GM23338 (cell line): ENCODE measurements around the gene HSPB9. TPM values are rescaled to one million over a fixed set of nuclear protein-coding genes. Genes with fewer than 3 reads are reported as not detected.

Experiments
- CREB1 ChIP-seq: fragments of 250-450 bp; sonication (Bioruptor Pico); IDR thresholded peaks from 2 replicates; pipeline ENCODE4 v1.5.0; 2020; ENCODE audit warnings: low read depth, mild to moderate bottlenecking, moderate library complexity
- EZH2 ChIP-seq: fragments of 200-600 bp; sonication (generic); IDR thresholded peaks from one replicate; pipeline ENCODE4 v1.8.0; 2017; ENCODE audit warnings: antibody characterized with exemption, mild to moderate bottlenecking, low read depth; ENCODE audit not compliant: unreplicated experiment
- EZH2phosphoT487 ChIP-seq: fragments of 200-600 bp; sonication (generic); IDR thresholded peaks from one replicate; pipeline ENCODE4 v1.8.1; 2018; ENCODE audit warnings: antibody characterized with exemption; ENCODE audit not compliant: unreplicated experiment
- JUNB ChIP-seq: IDR thresholded peaks from one replicate; pipeline ENCODE4 v1.6.1; 2016; ENCODE audit warnings: antibody characterized with exemption; ENCODE audit not compliant: unreplicated experiment
- NANOG ChIP-seq: IDR thresholded peaks from 2 replicates; pipeline ENCODE4 v1.6.1; 2016; ENCODE audit warnings: antibody characterized with exemption, borderline replicate concordance
- POLR2AphosphoS5 ChIP-seq: IDR thresholded peaks from 2 replicates; pipeline ENCODE4 v1.6.1; 2016; ENCODE audit warnings: antibody characterized with exemption, low read depth
- STAT1 ChIP-seq: IDR thresholded peaks from one replicate; pipeline ENCODE4 v1.6.1; 2016; ENCODE audit warnings: antibody characterized with exemption; ENCODE audit not compliant: unreplicated experiment
- ZNF331 ChIP-seq: fragments of 250-450 bp; sonication (Bioruptor Pico); IDR thresholded peaks from 2 replicates; pipeline ENCODE4 v1.5.0; 2020; ENCODE audit warnings: low read depth, mild to moderate bottlenecking, moderate library complexity
- polyA plus RNA-seq: library from polyadenylated mRNA; unstranded; fragments of >200 nt; fragmentation: Nextera tagmentation; extraction: Ambion mirVana; gene quantifications from 2 replicates; pipeline ENCODE4 v1.2.1, GENCODE V29; 2016
- total RNA-seq: library from RNA; depleted of rRNA; stranded (reverse); fragments of >200 nt; shearing (Covaris generic); gene quantifications from 2 replicates; pipeline ENCODE4 v1.2.3, GENCODE V29; 2014
- TF ChIP-seq, protein P1 (sequence below): fragments of 250-450 bp; sonication (Bioruptor Pico); IDR thresholded peaks from 2 replicates; pipeline ENCODE4 v1.5.0; 2020; ENCODE audit warnings: mild to moderate bottlenecking, moderate library complexity

The HSPB9 gene
- total and polyA plus RNA-seq, 2 experiments from 2014 or later: 0.31 to 0.52 TPM

DNA sequence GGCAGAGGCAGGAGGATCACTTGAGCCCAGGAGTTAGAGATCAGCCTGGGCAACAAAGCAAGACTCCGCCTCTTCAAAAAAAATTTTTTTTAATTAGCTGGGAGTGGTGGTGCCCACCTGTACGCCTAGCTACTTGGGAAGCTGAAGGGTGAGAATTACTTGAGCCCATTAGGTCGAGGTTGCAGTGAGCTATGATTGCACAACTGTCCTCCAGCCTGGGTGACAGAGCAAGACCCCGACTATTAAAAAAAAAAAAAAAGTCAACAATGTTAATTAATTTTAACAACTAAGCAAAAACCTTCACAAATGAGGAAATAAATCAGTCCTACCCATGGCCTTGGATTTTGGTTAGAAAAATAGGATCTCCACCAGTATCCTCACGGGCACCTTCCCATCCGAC, 15.5 kb upstream of the HSPB9 start (continued):
- TF ChIP-seq, protein P1, sequence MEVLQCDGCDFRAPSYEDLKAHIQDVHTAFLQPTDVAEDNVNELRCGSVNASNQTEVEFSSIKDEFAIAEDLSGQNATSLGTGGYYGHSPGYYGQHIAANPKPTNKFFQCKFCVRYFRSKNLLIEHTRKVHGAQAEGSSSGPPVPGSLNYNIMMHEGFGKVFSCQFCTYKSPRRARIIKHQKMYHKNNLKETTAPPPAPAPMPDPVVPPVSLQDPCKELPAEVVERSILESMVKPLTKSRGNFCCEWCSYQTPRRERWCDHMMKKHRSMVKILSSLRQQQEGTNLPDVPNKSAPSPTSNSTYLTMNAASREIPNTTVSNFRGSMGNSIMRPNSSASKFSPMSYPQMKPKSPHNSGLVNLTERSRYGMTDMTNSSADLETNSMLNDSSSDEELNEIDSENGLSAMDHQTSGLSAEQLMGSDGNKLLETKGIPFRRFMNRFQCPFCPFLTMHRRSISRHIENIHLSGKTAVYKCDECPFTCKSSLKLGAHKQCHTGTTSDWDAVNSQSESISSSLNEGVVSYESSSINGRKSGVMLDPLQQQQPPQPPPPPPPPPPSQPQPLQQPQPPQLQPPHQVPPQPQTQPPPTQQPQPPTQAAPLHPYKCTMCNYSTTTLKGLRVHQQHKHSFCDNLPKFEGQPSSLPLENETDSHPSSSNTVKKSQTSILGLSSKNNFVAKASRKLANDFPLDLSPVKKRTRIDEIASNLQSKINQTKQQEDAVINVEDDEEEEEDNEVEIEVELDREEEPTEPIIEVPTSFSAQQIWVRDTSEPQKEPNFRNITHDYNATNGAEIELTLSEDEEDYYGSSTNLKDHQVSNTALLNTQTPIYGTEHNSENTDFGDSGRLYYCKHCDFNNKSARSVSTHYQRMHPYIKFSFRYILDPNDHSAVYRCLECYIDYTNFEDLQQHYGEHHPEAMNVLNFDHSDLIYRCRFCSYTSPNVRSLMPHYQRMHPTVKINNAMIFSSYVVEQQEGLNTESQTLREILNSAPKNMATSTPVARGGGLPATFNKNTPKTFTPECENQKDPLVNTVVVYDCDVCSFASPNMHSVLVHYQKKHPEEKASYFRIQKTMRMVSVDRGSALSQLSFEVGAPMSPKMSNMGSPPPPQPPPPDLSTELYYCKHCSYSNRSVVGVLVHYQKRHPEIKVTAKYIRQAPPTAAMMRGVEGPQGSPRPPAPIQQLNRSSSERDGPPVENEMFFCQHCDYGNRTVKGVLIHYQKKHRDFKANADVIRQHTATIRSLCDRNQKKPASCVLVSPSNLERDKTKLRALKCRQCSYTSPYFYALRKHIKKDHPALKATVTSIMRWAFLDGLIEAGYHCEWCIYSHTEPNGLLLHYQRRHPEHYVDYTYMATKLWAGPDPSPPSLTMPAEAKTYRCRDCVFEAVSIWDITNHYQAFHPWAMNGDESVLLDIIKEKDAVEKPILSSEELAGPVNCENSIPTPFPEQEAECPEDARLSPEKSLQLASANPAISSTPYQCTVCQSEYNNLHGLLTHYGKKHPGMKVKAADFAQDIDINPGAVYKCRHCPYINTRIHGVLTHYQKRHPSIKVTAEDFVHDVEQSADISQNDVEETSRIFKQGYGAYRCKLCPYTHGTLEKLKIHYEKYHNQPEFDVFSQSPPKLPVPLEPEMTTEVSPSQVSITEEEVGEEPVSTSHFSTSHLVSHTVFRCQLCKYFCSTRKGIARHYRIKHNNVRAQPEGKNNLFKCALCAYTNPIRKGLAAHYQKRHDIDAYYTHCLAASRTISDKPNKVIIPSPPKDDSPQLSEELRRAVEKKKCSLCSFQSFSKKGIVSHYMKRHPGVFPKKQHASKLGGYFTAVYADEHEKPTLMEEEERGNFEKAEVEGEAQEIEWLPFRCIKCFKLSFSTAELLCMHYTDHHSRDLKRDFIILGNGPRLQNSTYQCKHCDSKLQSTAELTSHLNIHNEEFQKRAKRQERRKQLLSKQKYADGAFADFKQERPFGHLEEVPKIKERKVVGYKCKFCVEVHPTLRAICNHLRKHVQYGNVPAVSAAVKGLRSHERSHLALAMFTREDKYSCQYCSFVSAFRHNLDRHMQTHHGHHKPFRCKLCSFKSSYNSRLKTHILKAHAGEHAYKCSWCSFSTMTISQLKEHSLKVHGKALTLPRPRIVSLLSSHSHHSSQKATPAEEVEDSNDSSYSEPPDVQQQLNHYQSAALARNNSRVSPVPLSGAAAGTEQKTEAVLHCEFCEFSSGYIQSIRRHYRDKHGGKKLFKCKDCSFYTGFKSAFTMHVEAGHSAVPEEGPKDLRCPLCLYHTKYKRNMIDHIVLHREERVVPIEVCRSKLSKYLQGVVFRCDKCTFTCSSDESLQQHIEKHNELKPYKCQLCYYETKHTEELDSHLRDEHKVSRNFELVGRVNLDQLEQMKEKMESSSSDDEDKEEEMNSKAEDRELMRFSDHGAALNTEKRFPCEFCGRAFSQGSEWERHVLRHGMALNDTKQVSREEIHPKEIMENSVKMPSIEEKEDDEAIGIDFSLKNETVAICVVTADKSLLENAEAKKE (CRISPR knock-in tag): no peak
- no peak for TF ChIP-seq EZH2phosphoT487
- no peak for TF ChIP-seq POLR2AphosphoS5
- no peak for TF ChIP-seq CREB1 (CRISPR knock-in tag)
- TF ChIP-seq STAT1: no peak
- TF ChIP-seq ZNF331 (CRISPR knock-in tag): no peak
- no peak for TF ChIP-seq JUNB
- TF ChIP-seq EZH2: no peak
- TF ChIP-seq NANOG: no peak
